GM18870 (cell line): ENCODE measurements around the gene DOCK11.
"Not testable (repeated sequence)": the region's sequence is repeated elsewhere in the genome, so short reads cannot be mapped to it uniquely, and the experiment has no call there.

Source experiments
- ATAC-seq: cut with Tn5 transposase; IDR thresholded peaks from one replicate; pipeline ENCODE4 v1.9.1; 2021; ENCODE audit warnings: moderate library complexity; ENCODE audit not compliant: unreplicated experiment

The DOCK11 gene

DNA sequence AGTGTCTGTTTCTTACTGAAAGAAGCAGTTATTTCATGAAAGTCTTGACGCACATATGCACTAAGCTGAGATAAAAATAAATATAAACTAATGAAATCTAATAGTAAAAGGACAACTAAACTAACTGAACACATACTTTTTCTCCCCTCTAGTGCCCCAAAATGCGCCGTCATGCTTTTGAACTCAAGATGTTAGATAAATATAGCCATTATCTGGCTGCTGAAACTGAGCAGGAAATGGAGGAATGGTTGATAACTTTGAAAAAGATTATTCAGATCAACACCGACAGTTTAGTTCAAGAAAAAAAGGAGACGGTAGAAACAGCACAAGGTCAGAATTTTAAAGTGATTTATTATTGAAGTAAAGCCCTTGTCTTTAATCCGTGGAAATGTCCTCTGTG is 70.2 kb downstream of the DOCK11 start:
- no peak for ATAC-seq

GRCh38 chrX:118566359-118566758 is 70.7 kb downstream of the DOCK11 start:
- no peak for ATAC-seq

- no peak for ATAC-seq
Measured at GRCh38 chrX:118569676-118570075, 74.1 kb downstream of the DOCK11 start.

DNA sequence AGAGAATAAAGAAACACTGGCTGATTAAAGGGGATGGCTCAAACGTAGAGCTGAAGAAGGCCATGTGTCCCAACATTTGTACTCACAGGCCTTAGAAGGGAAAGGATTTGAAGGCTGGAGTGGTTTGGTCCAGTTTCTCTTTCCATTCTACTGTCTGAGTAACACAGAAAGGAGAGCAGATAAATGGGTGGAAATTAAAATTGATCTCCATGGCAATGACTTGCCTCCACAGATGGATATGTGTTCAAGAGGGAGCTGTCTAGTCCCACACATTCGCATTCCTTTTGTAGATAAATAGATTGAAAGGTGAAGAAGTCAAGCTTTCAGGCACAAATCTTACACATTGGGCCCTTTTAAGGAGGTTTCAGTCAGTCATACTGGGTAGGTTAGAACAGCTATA is 74.6 kb downstream of the DOCK11 start:
- ATAC-seq: no peak

- ATAC-seq: no peak
Measured at GRCh38 chrX:118571836-118572235, 76.2 kb downstream of the DOCK11 start.

- ATAC-seq: no peak
Measured at GRCh38 chrX:118574666-118575065, 79.1 kb downstream of the DOCK11 start.

GRCh38 chrX:118577041-118577440 is 81.4 kb downstream of the DOCK11 start:
- ATAC-seq: no peak

GRCh38 chrX:118579417-118579816 is 83.8 kb downstream of the DOCK11 start:
- no peak for ATAC-seq

- not testable (repeated sequence) for ATAC-seq
Measured at GRCh38 chrX:118582926-118583325, 87.3 kb downstream of the DOCK11 start.

- ATAC-seq: no peak
Measured at GRCh38 chrX:118583781-118584180, 88.2 kb downstream of the DOCK11 start.

GRCh38 chrX:118585296-118585695 is 89.7 kb downstream of the DOCK11 start:
- no peak for ATAC-seq

GRCh38 chrX:118586206-118586605 is 90.6 kb downstream of the DOCK11 start:
- not testable (repeated sequence) for ATAC-seq

GRCh38 chrX:118588715-118589114 is 93.1 kb downstream of the DOCK11 start:
- ATAC-seq: no peak

GRCh38 chrX:118589227-118589626 is 93.6 kb downstream of the DOCK11 start:
- no peak for ATAC-seq

DNA sequence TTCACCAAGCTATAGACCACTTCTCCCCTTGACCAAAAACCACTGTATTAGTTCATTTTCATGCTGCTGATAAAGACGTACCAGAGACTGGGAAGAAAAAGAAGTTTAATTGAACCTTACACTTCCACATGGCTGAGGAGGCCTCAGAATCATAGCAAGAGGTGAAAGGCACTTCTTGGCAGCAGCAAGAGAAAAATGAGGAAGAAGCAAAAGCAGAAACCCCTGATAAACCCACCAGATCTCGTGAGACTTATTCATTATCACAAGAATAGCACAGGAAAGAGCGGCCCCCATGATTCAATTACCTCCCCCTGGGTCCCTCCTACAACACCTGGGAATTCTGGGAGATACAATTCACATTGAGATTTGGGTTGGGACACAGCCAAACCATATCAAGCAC is 97.8 kb downstream of the DOCK11 start:
- no peak for ATAC-seq

- ATAC-seq: no peak
Measured at GRCh38 chrX:118594697-118595420, 99.2 kb downstream of the DOCK11 start.

DNA sequence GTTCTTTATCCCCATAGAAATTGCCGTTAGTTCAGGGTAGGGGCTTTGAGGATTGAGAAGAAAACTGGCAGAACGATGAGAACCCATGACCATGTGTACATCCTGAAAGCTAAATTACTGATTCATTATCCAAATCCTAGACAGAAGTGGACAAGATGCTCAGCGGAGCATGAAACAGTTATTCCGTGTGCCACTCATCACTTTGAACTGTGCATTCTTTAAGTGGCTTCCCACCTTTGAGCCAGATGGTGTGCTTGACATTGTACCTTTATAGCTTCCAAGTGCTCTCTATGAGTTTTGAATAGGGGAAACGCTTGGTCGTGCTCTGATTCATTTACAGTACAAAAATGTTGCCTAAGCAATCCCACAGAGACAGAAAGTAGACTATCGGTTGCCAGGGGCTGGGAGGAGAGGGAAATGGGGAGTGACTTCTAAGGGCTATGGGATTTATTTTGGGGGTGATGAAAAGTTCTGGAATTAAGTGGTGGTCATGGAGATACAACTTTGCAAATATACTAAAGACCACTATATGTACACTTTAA is 100.0 kb downstream of the DOCK11 start:
- no peak for ATAC-seq

- ATAC-seq: no peak
Measured at GRCh38 chrX:118596390-118596789, 100.8 kb downstream of the DOCK11 start.

GRCh38 chrX:118603981-118604380 is 108.4 kb downstream of the DOCK11 start:
- peak; percentile 61 for ATAC-seq

DNA sequence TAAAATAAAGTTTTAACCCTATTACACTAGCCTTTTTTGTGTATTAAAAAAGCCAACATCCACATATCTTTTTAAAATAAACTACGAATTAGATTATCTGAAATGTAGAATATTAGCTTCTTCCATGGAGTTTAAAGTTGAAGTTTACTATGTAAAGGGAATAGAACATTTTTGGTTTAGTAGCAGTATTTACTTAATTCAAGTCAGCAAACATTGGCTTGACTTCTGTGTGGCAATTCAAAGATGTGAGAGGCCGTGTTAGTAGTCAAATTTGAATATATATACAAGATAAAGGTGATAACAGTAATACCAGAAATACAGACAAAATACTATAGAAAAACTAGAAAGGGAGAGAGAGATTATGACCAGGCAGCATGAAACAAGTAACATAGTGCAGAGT is 116.7 kb downstream of the DOCK11 start:
- ATAC-seq: no peak

GRCh38 chrX:118614150-118614549 is 118.5 kb downstream of the DOCK11 start:
- ATAC-seq: no peak

DNA sequence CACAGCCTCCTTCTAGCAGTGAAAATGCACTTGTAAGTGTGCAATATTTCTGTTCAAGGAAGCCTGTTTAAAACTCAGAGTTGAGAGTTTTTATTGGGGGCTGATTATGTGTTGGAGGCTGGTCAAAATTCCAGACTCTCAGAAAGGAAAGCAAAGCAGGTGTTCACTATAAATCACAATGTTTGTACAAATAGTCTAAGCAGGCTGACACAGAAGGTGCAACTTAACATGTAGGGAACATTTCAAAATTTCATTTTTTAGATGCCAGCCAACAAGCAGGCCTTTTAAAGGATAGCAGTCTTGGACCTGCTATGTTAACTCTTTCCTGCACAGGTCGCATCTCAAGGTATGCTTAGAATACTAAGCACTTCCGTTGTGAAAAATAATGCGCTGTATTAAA is 119.5 kb downstream of the DOCK11 start:
- ATAC-seq: no peak
